GM18505 (cell line): ENCODE results near the gene BIRC7.

Experiments used
- ATAC-seq: cut with Tn5 transposase; IDR thresholded peaks from one replicate; pipeline ENCODE4 v1.9.1; 2021; ENCODE audit not compliant: unreplicated experiment
- POLR2A ChIP-seq: IDR thresholded peaks from 4 replicates; pipeline ENCODE4 v1.6.1; 2011; ENCODE audit warnings: borderline replicate concordance; ENCODE audit not compliant: insufficient read depth, insufficient read length; ENCODE audit errors: extremely low read depth

The BIRC7 gene

GRCh38 chr20:63261795-63262528 is 26.3 kb downstream of the BIRC7 start:
- ATAC-seq, result no peak
- no peak for TF ChIP-seq POLR2A

GRCh38 chr20:63262836-63263235 is 27.1 kb downstream of the BIRC7 start:
- TF ChIP-seq POLR2A, result no peak
- ATAC-seq, result no peak

GRCh38 chr20:63264000-63264399 is 28.3 kb downstream of the BIRC7 start:
- TF ChIP-seq POLR2A, result no peak
- ATAC-seq, result no peak

GRCh38 chr20:63264519-63264918 is 28.8 kb downstream of the BIRC7 start:
- ATAC-seq, result no peak
- TF ChIP-seq POLR2A, result no peak

GRCh38 chr20:63265891-63266515 is 30.3 kb downstream of the BIRC7 start:
- no peak for TF ChIP-seq POLR2A
- ATAC-seq, result no peak

- no peak for ATAC-seq
- no peak for TF ChIP-seq POLR2A
Measured at GRCh38 chr20:63267691-63268090, 32.0 kb downstream of the BIRC7 start.

- no peak for ATAC-seq
- TF ChIP-seq POLR2A, result no peak
Measured at GRCh38 chr20:63268256-63268655, 32.6 kb downstream of the BIRC7 start.

- ATAC-seq, result no peak
- TF ChIP-seq POLR2A, result no peak
Measured at GRCh38 chr20:63268671-63269439, 33.1 kb downstream of the BIRC7 start.

- no peak for ATAC-seq
- no peak for TF ChIP-seq POLR2A
Measured at GRCh38 chr20:63269724-63270123, 34.0 kb downstream of the BIRC7 start.

- no peak for TF ChIP-seq POLR2A
- no peak for ATAC-seq
Measured at GRCh38 chr20:63270606-63271325, 35.1 kb downstream of the BIRC7 start.

- peak; percentile 90 for ATAC-seq
- TF ChIP-seq POLR2A, result peak; percentile 83
Measured at GRCh38 chr20:63272105-63273058, 36.7 kb downstream of the BIRC7 start, which contains the start of gene ARFGAP1. ARFGAP1 (plus strand) TSS chr20:63272813; CDS start chr20:63275581, 2,768 bp downstream.

GRCh38 chr20:63273059-63273579 is 37.4 kb downstream of the BIRC7 start:
- ATAC-seq, result no peak
- no peak for TF ChIP-seq POLR2A
